Measurements from ENCODE around the gene MFN2.

DNA sequence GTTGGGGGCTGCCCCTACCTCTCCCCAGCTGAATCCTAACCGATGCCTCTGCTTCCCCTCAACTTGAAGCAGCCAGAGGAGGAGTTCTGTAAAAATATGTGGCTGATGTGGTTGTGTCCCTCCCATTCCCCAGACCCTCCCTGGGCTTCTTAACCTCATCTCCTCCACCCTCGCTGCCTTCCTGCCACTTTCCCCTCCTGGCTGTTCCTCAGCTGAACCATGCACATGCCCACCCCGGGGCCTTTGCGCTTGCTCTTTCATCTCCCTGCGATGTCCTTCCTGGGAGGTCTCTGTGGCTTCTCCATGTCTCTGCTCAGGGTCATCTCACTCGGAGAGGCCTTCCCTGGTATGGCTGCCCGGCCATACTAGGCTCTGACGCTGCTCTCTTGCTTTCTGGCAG, 48.0 kb downstream of the MFN2 start:
- TF ChIP-seq, protein P1, sequence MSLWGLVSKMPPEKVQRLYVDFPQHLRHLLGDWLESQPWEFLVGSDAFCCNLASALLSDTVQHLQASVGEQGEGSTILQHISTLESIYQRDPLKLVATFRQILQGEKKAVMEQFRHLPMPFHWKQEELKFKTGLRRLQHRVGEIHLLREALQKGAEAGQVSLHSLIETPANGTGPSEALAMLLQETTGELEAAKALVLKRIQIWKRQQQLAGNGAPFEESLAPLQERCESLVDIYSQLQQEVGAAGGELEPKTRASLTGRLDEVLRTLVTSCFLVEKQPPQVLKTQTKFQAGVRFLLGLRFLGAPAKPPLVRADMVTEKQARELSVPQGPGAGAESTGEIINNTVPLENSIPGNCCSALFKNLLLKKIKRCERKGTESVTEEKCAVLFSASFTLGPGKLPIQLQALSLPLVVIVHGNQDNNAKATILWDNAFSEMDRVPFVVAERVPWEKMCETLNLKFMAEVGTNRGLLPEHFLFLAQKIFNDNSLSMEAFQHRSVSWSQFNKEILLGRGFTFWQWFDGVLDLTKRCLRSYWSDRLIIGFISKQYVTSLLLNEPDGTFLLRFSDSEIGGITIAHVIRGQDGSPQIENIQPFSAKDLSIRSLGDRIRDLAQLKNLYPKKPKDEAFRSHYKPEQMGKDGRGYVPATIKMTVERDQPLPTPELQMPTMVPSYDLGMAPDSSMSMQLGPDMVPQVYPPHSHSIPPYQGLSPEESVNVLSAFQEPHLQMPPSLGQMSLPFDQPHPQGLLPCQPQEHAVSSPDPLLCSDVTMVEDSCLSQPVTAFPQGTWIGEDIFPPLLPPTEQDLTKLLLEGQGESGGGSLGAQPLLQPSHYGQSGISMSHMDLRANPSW (CRISPR knock-in tag; conservative IDR thresholded peaks at IDR 0.05; ENCODE audit: low read depth): no peak
- TF ChIP-seq, protein P2, sequence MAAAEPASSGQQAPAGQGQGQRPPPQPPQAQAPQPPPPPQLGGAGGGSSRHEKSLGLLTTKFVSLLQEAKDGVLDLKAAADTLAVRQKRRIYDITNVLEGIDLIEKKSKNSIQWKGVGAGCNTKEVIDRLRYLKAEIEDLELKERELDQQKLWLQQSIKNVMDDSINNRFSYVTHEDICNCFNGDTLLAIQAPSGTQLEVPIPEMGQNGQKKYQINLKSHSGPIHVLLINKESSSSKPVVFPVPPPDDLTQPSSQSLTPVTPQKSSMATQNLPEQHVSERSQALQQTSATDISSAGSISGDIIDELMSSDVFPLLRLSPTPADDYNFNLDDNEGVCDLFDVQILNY (CRISPR knock-in tag; IDR thresholded peaks at IDR 0.05): no peak
